Stimulated activated CD4-positive, alpha-beta T cell treated with anti-CD3 and anti-CD28 coated beads, Interleukin-12 subunit alpha, Interleukin-12 subunit beta, amount 100 ng/mL, for 48 hours (primary cell): ENCODE data around the gene MRPL40.
A peak's percentile ranks its signal among the peaks of the same experiment; 100 is the strongest.

Source experiments
- DNase-seq, 3 donors: peaks; one replicate each; pipeline ENCODE4 v3.0.0-alpha.2; 2020; ENCODE audit warnings: low read depth in 2 of 3, low spot score in 1 of 3

The MRPL40 gene

DNA sequence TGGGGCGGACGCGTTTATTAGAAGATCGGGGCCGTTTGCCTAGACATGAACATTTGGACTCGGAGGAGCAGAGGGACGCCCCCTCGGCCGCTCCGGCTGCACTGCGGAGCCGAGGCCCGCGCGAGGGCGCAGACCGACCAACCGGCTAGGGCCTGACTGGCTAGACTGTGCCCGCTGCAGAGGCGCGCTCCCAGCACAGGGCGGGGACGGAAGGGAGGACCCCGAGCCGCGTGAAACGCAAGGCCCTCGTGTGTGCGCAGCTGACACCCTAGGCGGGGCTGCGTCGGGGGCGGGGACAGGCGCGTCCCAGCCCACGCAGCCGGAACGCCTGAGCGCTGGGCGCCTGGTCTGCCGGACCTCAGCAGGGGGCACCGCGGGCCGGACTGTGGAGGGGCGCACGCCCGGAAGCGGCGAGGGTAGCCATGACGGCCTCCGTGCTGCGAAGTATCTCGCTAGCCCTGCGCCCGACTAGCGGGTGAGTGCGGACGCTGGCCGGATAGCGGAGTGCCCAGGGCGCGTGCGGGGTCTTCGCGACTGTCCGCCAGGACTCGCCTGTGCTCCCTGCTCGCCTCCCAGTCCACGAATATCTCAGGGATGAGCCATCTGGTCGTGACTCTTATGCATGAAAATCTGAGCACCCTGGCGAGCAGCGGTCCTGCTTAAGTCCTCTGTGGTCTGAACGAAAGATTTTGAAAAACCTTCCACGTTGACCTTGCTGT lies at the start of gene MRPL40:
TSS of gene MRPL40 (plus strand) at position 413 of the 719 bp plus-strand sequence. CDS start at position 423, 10 bp downstream.
- peak; percentile 81 to 89 (median 85) for DNase-seq

DNA sequence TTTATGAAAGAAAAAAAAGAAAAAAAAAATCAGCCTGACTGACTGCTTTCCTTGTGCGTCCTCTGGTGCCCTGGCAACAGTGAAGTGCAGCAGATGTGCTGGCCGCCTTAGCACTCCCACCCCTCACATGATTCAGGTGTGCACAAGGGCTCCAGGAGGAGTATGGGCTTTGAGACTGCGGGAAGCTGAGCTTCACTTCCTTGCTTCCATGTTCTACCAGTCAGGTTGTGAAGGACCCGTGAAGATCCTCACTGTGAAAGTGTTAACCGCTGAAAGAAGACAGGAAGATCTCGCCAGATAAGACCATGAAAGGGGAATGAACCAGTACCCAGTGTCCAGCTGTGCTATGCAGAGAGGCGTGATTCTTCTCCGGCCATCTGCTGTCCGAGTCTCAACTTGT lies 49.1 kb upstream of the MRPL40 start:
- DNase-seq: no peak

DNA sequence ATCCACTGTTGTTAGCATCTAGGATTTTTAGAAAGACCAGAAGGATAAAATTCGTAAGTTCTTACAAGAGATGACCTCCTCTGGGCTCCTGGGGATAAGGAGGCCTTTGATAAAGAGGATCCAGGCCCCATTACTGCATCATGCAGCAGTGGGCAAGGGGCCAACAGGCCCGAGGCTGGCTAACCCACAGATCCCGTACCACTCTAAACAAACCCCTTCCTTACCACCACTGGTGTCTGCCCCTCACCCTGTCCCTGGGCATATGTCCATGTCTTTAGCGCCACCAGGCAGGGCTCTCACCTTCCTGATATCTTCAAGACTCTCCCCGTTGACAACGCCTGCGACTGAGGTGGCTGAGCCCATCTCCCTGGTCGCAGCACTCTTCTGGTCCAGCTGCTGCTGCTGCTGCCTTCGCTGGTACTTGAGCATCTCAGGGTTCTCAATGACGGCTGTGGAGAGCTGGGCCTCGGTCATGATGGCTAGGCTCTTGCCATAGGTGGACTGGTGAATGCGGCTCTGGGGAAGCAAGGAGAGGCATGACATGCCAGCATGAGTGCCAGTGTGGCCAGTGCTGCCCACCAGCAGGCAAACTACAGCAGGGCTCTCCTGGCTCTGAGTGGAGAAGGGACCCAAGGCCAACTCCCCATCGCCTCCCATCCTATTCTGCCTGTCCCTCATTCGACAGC lies 47.0 kb upstream of the MRPL40 start:
- no peak for DNase-seq

DNA sequence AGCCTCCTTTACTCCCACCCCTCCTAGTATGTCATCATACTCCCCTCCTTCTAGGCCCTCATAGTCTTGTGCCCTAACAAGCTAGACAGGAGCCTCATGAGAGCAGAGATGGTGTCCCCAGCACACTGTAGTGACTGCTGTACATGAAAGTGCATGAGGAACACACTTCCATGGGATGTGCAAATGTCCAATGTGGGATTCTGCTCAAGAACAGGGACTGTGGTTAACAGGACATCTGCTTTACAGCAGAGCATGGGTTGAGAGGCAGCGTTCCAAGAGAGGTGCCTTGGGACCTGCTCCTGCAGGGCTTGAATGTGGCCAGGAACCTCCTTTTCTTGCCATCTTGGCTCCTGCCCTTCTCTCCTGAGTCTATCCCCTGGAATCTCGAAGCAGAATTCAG lies 46.1 kb upstream of the MRPL40 start:
- DNase-seq: no peak

DNA sequence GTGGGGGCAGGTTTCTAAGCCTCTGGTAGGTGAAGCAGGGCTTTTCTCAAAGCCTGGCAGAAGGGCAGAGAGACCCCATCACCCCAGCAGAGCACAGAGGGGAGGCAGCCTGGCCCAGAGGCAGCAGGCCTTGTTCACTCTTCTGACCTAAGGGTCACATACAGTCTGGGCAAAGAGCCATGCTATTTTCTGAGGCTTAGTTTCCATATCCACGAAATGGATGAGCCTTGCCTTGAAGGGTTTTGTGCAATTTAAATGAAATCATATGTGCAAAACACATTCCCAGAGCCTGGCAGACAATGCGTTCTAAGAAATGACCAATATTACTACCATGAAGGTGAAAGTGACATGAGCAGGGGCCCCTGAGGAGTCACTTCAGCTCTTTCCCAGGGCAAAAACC lies 45.3 kb upstream of the MRPL40 start:
- DNase-seq: no peak

GRCh38 chr22:19387575-19387974 lies 44.8 kb upstream of the MRPL40 start:
- no peak for DNase-seq

DNA sequence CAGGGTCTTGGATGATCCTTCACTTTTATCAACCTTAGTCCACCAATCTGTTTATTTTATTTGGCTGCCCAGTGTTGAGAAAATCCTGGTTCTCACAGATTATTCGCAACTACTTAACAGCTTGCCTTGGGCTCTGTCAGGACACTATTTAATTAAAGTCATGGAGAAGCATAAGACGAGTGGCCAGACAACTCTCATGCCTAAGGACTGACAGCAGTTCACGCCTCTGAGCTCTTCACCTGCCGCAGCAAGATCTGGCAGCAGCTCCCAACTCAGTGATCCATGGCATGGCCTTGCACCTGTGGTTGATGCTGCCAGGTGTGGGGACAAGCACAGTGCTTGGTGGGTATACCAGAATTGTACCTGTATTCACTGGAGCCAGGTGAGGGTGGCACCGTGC lies 38.6 kb upstream of the MRPL40 start:
- no peak for DNase-seq

GRCh38 chr22:19394274-19395050 lies 37.9 kb upstream of the MRPL40 start:
- no peak for DNase-seq

DNA sequence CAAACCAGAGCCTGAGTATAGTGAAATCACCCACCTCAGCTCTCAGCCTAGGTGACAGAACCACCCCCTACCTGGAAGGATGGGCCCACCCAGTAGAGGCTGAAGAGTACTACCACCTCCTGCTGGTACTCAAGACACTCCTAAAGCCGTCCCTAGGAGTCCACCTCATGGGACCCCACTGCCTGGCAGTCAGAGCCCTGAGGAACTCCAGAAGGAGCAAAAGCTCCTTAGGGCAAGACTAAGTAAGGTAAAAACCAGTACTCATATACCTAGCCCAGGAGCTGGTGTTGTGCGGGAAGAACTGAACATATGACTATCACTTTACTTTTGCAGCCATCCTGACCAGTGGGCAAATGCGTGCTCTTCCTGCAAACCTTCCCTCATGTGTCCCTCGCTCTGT lies 37.1 kb upstream of the MRPL40 start:
- DNase-seq: no peak

- no peak for DNase-seq
These were observed 35.8 kb upstream of the MRPL40 start for GRCh38 chr22:19396561-19396933.

DNA sequence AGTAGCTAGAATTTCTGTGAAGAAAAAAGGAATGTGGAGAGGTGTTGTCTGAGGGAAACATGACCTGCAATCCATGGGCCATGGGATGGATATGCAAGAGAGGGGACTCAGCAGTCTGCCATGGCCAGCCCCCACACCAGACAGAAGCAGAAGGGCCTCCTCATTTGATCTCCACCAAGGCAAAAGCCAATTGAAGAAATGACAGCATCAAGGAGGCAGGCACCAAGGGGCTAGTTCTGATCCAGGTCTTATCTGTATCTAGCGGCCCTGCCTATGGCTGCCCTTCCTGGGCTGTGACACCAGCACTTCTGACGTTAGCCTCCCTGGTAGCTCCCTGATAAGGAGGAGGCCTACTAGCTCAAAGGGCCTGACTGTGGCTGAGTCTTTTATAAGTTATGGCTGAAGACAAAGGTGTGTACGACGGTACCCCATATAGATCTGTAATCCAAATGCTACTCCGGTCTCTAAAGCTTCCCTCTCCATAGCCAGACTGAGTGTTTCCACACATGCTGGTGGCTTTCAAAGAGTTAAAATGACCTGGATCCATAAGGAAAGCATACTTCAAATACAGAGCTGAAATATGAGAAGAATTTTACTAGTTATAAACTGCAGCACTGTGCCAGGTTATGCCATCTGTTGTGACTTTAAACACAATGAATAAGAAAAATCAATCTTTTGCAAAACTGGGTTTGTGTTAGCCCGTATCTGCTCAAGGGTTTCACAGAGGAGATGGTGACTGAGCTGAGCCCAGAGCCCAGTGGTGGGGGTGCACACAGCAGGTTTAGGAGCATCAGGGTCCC lies 35.2 kb upstream of the MRPL40 start:
- no peak for DNase-seq

DNA sequence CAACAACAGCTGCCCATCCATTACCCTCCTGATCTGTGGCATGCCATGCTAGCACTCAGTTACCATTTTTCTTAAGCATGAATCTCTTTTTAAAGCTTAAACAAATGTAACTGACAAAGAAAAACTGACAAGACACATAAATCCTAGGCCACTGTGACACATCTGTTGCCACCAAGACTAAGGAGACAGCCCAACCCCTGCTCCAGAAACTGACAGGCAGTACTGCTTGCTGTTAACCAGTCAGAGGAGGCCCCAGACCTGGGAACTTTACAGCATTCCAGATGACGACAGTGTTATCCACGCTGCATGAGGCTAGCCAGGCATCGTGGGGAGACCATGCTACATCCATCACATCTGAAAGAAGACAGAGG lies 34.6 kb upstream of the MRPL40 start:
- no peak for DNase-seq

- no peak for DNase-seq
These were observed 34.1 kb upstream of the MRPL40 start for GRCh38 chr22:19398206-19398605.

- DNase-seq: no peak
These were observed 33.7 kb upstream of the MRPL40 start for GRCh38 chr22:19398652-19399051.

DNA sequence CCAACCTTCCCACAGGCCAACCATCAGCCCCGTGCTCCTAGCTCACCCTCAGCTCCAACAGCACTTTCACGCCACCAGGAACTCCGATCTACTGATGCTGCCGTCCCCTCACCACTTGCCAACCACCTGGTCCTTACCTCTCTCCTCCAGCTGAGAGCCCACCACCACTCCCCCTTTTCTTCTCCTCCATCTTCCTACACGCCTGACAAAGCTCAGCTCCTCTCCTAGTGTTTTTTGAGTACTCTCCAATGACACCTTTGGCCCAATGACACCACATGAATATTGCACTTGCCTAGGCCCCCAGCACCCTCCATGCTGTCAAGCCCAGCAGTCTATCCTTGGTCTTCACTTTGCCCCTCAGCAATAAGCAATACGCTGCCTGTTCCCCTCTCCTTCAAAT lies 31.5 kb upstream of the MRPL40 start:
- no peak for DNase-seq

DNA sequence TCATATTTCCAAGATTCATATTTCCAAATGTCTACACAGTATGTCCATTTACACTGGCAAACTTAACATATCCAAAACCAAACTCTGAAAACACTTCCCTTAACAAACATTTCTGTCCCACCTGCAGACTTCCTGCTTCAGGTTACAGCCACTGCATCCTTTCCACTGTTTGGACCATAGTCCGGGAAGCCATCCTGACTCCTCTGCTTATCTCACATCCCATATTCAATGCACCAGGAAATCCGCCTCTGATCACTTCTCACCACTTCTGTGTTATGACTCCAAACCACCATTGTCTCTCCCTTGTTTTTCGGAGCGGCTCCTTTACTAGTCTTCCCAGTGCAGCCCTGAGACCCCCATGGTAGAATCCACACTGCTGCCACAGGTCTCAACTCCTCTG lies 30.9 kb upstream of the MRPL40 start:
- DNase-seq: no peak

DNA sequence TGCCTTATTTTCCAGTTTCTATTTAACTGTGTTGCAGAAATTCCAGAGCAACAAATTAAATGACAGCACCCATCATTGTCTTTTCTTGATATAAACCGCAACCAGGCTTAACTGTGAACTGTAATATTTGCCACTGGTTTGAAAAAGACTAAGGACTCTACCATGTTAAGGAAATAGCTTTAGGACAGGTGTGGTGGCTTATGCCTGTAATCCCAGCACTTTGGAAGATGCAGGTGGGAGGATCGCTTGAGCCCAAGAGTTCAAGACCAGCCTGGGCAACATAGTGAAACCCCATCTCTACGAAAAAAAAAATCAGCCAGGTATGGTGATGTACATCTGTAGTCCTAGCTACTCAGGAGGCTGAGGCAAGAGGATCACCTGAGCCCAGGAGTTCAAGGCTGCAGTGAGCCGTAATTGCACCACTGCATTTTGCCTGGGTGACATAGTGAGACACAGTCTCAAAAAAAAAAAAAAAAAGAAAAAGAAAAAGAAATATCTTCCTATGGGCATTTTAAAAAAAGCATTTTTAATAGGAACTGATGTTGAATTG lies 29.6 kb upstream of the MRPL40 start:
- DNase-seq: no peak

GRCh38 chr22:19404676-19405075 lies 27.7 kb upstream of the MRPL40 start:
- no peak for DNase-seq

GRCh38 chr22:19405133-19405532 lies 27.2 kb upstream of the MRPL40 start:
- DNase-seq: no peak

GRCh38 chr22:19405652-19406051 lies 26.7 kb upstream of the MRPL40 start:
- no peak for DNase-seq

GRCh38 chr22:19406281-19406811 lies 26.0 kb upstream of the MRPL40 start:
- DNase-seq: no peak
